OCI-LY3 (cell line): ENCODE data around the gene IL17RD.

Experiments used
- H2AFZ ChIP-seq: fragments of 200-600, 300-600 bp; shearing (Covaris generic); 2 replicates; pipeline ENCODE4 v1.6.0; 2014; ENCODE audit warnings: antibody characterized with exemption, low read depth, low read length
- H3K27ac ChIP-seq: fragments of 200-600, 300-600 bp; sonication (generic); 2 replicates; pipeline ENCODE4 v1.5.1; 2014; ENCODE audit warnings: mild to moderate bottlenecking, low read length, moderate library complexity, mixed read lengths
- H3K27me3 ChIP-seq: fragments of 200-600, 300-600 bp; sonication (generic); 2 replicates; pipeline ENCODE4 v1.6.1; 2014; ENCODE audit warnings: low read depth, low read length, mixed read lengths
- H3K36me3 ChIP-seq: fragments of 200-600, 300-600 bp; sonication (generic); replicated peaks from 2 replicates; pipeline ENCODE3; 2014; ENCODE audit warnings: low read depth, low read length, mixed read lengths
- H3K4me1 ChIP-seq: fragments of 300-600, 200-600 bp; sonication (generic); 2 replicates; pipeline ENCODE4 v1.6.1; 2014; ENCODE audit warnings: low read length, mixed read lengths
- H3K4me2 ChIP-seq: fragments of 200-600, 300-600 bp; sonication (generic); 2 replicates; pipeline ENCODE4 v1.6.1; 2014; ENCODE audit warnings: low read length, mixed read lengths
- H3K4me3 ChIP-seq: fragments of 300-600, 200-600 bp; sonication (generic); 2 replicates; pipeline ENCODE4 v1.5.1; 2014; ENCODE audit warnings: antibody characterized with exemption, mild to moderate bottlenecking, low read length, moderate library complexity
- H3K79me2 ChIP-seq: fragments of 300-600, 200-600 bp; shearing (Covaris generic); 2 replicates; pipeline ENCODE4 v1.6.1; 2014; ENCODE audit warnings: mild to moderate bottlenecking, low read length, mixed read lengths
- H3K9ac ChIP-seq: fragments of 300-600, 200-600 bp; shearing (Covaris generic); 2 replicates; pipeline ENCODE4 v1.6.0; 2014; ENCODE audit warnings: mild to moderate bottlenecking, low read length, moderate library complexity
- H3K9me3 ChIP-seq: fragments of 200-600, 300-600 bp; shearing (Covaris generic); 2 replicates; pipeline ENCODE4 v1.6.1; 2014; ENCODE audit warnings: low read length, mixed read lengths; ENCODE audit not compliant: insufficient read depth
- H4K20me1 ChIP-seq: fragments of 200-600, 300-600 bp; sonication (generic); 2 replicates; pipeline ENCODE4 v1.6.1; 2016; ENCODE audit warnings: low read length, mixed read lengths; ENCODE audit not compliant: insufficient read depth
- CTCF ChIP-seq: fragments of 200-600, 300-600 bp; sonication (generic); IDR thresholded peaks from 2 replicates; pipeline ENCODE4 v1.5.1; 2014; ENCODE audit warnings: antibody characterized with exemption, low read length, low read depth
- EZH2phosphoT487 ChIP-seq: fragments of 200-600 bp; shearing (Covaris generic); IDR thresholded peaks from 2 replicates; pipeline ENCODE4 v1.6.1; 2018; ENCODE audit warnings: antibody characterized with exemption, mixed run types, low read depth

Gene IL17RD

DNA sequence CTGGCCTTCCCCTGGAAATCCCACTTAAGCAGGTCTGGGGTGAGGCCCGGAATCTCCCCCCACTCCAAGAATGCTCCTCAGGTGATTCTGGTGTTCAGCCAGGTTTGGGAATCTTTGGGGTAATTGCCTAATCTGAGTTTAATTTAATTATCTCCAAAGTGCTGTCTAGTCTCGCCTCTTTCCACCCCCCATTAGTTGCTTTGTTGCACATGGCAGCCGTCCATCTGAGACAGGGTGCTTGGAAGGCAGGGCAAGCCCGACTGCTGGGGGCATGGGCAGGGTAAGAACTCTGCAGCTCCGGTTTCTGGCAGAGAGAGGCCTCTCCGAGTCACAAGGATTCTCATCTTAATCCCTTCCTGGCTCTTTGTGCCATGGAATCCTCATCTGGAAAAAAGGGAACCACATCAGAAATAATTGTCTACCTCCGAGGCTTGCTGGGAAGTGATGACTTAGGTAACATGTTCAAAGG lies 15.0 kb downstream of the IL17RD start:
- Histone ChIP-seq H3K4me1 (no peaks in the 10 kb centered on the region), H3K9ac (no peak overlapping the region), H3K27me3 (peaks cover 31% of the 10 kb centered on the region), H3K4me2 (no peak overlapping the region), H3K4me3 (no peak overlapping the region), H3K36me3 (no peaks in the 10 kb centered on the region), H2AFZ (no peak overlapping the region), H3K79me2 (no peaks in the 10 kb centered on the region), H4K20me1 (no peaks in the 10 kb centered on the region), H3K27ac (no peak overlapping the region), H3K9me3 (no peaks in the 10 kb centered on the region)
- TF ChIP-seq CTCF (no peak), EZH2phosphoT487 (no peak)

DNA sequence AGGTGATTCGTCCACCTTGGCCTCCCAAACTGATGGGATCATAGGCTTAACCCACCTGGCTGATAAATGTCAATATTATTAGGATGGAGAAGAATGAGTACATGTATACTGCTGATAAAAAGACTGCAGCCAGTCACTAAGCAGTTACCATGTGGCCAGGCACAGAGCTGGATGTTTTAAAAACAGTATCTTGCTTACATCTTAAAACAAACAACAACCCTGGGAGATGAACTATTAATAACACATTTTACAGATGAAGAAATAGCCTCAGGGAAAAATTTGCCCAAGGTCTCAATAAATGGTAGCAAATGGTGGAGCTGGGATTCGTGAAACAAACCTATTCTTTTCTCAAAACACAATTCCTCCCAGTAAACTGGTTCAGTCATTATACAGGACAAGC lies 18.1 kb downstream of the IL17RD start:
- no peak overlapping the region for H3K9ac ChIP-seq
- H2AFZ ChIP-seq: no peak overlapping the region
- no peaks in the 10 kb centered on the region for H4K20me1 ChIP-seq
- no peak overlapping the region for H3K27ac ChIP-seq
- no peaks in the 10 kb centered on the region for H3K79me2 ChIP-seq
- no peak overlapping the region for H3K4me3 ChIP-seq
- H3K4me1 ChIP-seq: no peaks in the 10 kb centered on the region
- H3K27me3 ChIP-seq: peaks cover 34% of the 10 kb centered on the region
- TF ChIP-seq EZH2phosphoT487: no peak
- TF ChIP-seq CTCF: no peak
- no peak overlapping the region for H3K4me2 ChIP-seq
- no peaks in the 10 kb centered on the region for H3K9me3 ChIP-seq
- no peaks in the 10 kb centered on the region for H3K36me3 ChIP-seq

GRCh38 chr3:57145852-57146251 lies 19.3 kb downstream of the IL17RD start:
- H3K36me3 ChIP-seq: no peaks in the 10 kb centered on the region
- no peak for TF ChIP-seq EZH2phosphoT487
- TF ChIP-seq CTCF: no peak
- H2AFZ ChIP-seq: no peak overlapping the region
- H3K9me3 ChIP-seq: no peaks in the 10 kb centered on the region
- H3K4me1 ChIP-seq: no peaks in the 10 kb centered on the region
- no peaks in the 10 kb centered on the region for H3K79me2 ChIP-seq
- no peak overlapping the region for H3K9ac ChIP-seq
- H3K4me3 ChIP-seq: no peak overlapping the region
- no peak overlapping the region for H3K27ac ChIP-seq
- peaks cover 26% of the 10 kb centered on the region for H3K27me3 ChIP-seq
- H3K4me2 ChIP-seq: no peak overlapping the region
- H4K20me1 ChIP-seq: no peaks in the 10 kb centered on the region

GRCh38 chr3:57144952-57145351 lies 20.2 kb downstream of the IL17RD start:
- Histone ChIP-seq H3K4me2 (no peak overlapping the region), H3K9ac (no peak overlapping the region), H3K79me2 (no peaks in the 10 kb centered on the region), H3K27ac (no peak overlapping the region), H2AFZ (no peak overlapping the region), H4K20me1 (no peaks in the 10 kb centered on the region), H3K36me3 (no peaks in the 10 kb centered on the region), H3K4me3 (no peak overlapping the region), H3K4me1 (no peaks in the 10 kb centered on the region), H3K27me3 (peaks cover 30% of the 10 kb centered on the region), H3K9me3 (no peaks in the 10 kb centered on the region)
- TF ChIP-seq EZH2phosphoT487 (no peak), CTCF (no peak)
